ENCODE results near the gene ENAM. TPM values are rescaled to one million over a fixed set of nuclear protein-coding genes. Genes with fewer than 3 reads are reported as not detected.
A peak's percentile ranks its signal among the peaks of the same experiment; 100 is the strongest.
"Not testable (repeated sequence)": the region's sequence is repeated elsewhere in the genome, so short reads cannot be mapped to it uniquely, and the experiment has no call there.

Gene ENAM
- total and polyA plus RNA-seq, 10 donors: 0.02 to 0.30 (median 0.15) TPM; not detected in 6

GRCh38 chr4:70676554-70677090, 48.1 kb downstream of the ENAM start:
- no peak overlapping the region for H3K4me3 ChIP-seq
- H3K9me3 ChIP-seq: no peaks in the 10 kb centered on the region
- H3K27ac ChIP-seq: no peak overlapping the region
- TF ChIP-seq POLR2A (IDR thresholded peaks at IDR 0.05): no peak
- TF ChIP-seq CTCF (IDR thresholded peaks at IDR 0.05 in 8 of 11, conservative IDR thresholded peaks at IDR 0.05 in 3 of 11): no peak
- TF ChIP-seq POLR2AphosphoS5 (IDR thresholded peaks at IDR 0.05): no peak
- WGBS, 5 donors: 87 to 93% (median 90%) methylated on average over 6 of the region's 6 CpGs
- intact Hi-C loops (cut with DNase I; ENCODE audit: low total_unique reads): no loop called here
- no peaks in the 10 kb centered on the region for H3K27me3 ChIP-seq (replicated peaks in 1 of 7)
- H3K4me1 ChIP-seq: peaks cover 3 to 62% (median 22%) of the 10 kb centered on the region in 6 donors
- no peaks in the 10 kb centered on the region for H3K36me3 ChIP-seq
- no peak for DNase-seq

GRCh38 chr4:70678383-70678999, 49.9 kb downstream of the ENAM start:
- Histone ChIP-seq H3K4me3 (no peak overlapping the region), H3K27me3 (replicated peaks in 1 of 7) (no peaks in the 10 kb centered on the region), H3K9me3 (no peaks in the 10 kb centered on the region), H3K36me3 (no peaks in the 10 kb centered on the region), H3K4me1 (peaks cover 3 to 60% (median 19%) of the 10 kb centered on the region in 6 donors), H3K27ac (peak overlapping the region in 3 of 8 donors; percentile 6 to 28 (median 14))
- DNase-seq: no peak
- WGBS, 5 donors: 32 to 58% (median 54%) methylated on average over 1 of the region's 1 CpG
- intact Hi-C loops (cut with DNase I; ENCODE audit: low total_unique reads): no loop called here
- TF ChIP-seq CTCF (IDR thresholded peaks at IDR 0.05 in 8 of 11, conservative IDR thresholded peaks at IDR 0.05 in 3 of 11) (no peak), POLR2A (IDR thresholded peaks at IDR 0.05) (no peak), POLR2AphosphoS5 (IDR thresholded peaks at IDR 0.05) (no peak)

- Histone ChIP-seq H3K27me3 (replicated peaks in 1 of 7) (no peaks in the 10 kb centered on the region), H3K4me1 (peaks cover 3 to 58% (median 19%) of the 10 kb centered on the region in 6 donors), H3K36me3 (no peaks in the 10 kb centered on the region), H3K9me3 (no peaks in the 10 kb centered on the region), H3K27ac (peak overlapping the region in 1 of 8 donors; percentile 16), H3K4me3 (no peak overlapping the region)
- TF ChIP-seq CTCF (IDR thresholded peaks at IDR 0.05 in 8 of 11, conservative IDR thresholded peaks at IDR 0.05 in 3 of 11): no peak
- TF ChIP-seq POLR2A (IDR thresholded peaks at IDR 0.05): no peak
- no peak for TF ChIP-seq POLR2AphosphoS5 (IDR thresholded peaks at IDR 0.05)
- DNase-seq: no peak
- intact Hi-C loops (cut with DNase I; ENCODE audit: low total_unique reads): loop anchor here (10.0 kb wide), 1 partner anchor 314 kb away; the partner anchor contains the start of gene DCK
Observed at GRCh38 chr4:70680934-70681333, 52.4 kb downstream of the ENAM start.

GRCh38 chr4:70681704-70682103, 53.2 kb downstream of the ENAM start:
- H3K27ac ChIP-seq: peak overlapping the region in 1 of 8 donors; percentile 16
- peaks cover 3 to 52% (median 14%) of the 10 kb centered on the region in 6 donors for H3K4me1 ChIP-seq
- intact Hi-C loops (cut with DNase I; ENCODE audit: low total_unique reads): loop anchor here (10.0 kb wide), 1 partner anchor 313 kb away; the partner anchor contains the start of gene DCK
- H3K27me3 ChIP-seq (replicated peaks in 1 of 7): no peaks in the 10 kb centered on the region
- no peak overlapping the region for H3K4me3 ChIP-seq
- no peaks in the 10 kb centered on the region for H3K36me3 ChIP-seq
- no peak for DNase-seq
- no peaks in the 10 kb centered on the region for H3K9me3 ChIP-seq
- TF ChIP-seq POLR2A (IDR thresholded peaks at IDR 0.05): no peak
- TF ChIP-seq POLR2AphosphoS5 (IDR thresholded peaks at IDR 0.05): no peak
- no peak for TF ChIP-seq CTCF (IDR thresholded peaks at IDR 0.05 in 8 of 11, conservative IDR thresholded peaks at IDR 0.05 in 3 of 11)

GRCh38 chr4:70682142-70682541, 53.6 kb downstream of the ENAM start:
- Histone ChIP-seq H3K27ac (peak overlapping the region in 1 of 8 donors; percentile 16), H3K4me1 (peaks cover 5 to 52% (median 15%) of the 10 kb centered on the region in 6 donors)
- intact Hi-C loops (cut with DNase I; ENCODE audit: low total_unique reads): loop anchor here (10.0 kb wide), 1 partner anchor 313 kb away; the partner anchor contains the start of gene DCK
- not testable (repeated sequence) for H3K9me3 ChIP-seq; H3K36me3 ChIP-seq; DNase-seq; H3K27me3 ChIP-seq (replicated peaks in 1 of 7); H3K4me3 ChIP-seq
- WGBS, 5 donors: 79 to 87% (median 84%) methylated on average over 3 of the region's 3 CpGs
